Activated T-cell treated with anti-CD3 and anti-CD28 coated beads, Interleukin-2, amount 50 U/mL, for 24 hours (primary cell): ENCODE measurements around the gene WDR70.

Experiments
- DNase-seq: peaks from one replicate; pipeline ENCODE4 v3.0.0-alpha.2; 2020
- H3K27ac Mint-ChIP-seq: 2 replicates; pipeline ENCODE4 v1.8.0; 2020; ENCODE audit warnings: mild to moderate bottlenecking, mixed read lengths
- H3K27me3 Mint-ChIP-seq: 2 replicates; pipeline ENCODE4 v1.8.0; 2020; ENCODE audit warnings: mixed read lengths
- H3K36me3 Mint-ChIP-seq: 2 replicates; pipeline ENCODE4 v1.8.0; 2020; ENCODE audit warnings: low read depth, mixed read lengths
- H3K4me1 Mint-ChIP-seq: 2 replicates; pipeline ENCODE4 v1.8.0; 2020; ENCODE audit warnings: low read depth, mixed read lengths
- H3K4me3 Mint-ChIP-seq: 2 replicates; pipeline ENCODE4 v1.8.0; 2020; ENCODE audit warnings: mild to moderate bottlenecking, moderate library complexity, mixed read lengths
- H3K9me3 Mint-ChIP-seq: 2 replicates; pipeline ENCODE4 v1.8.0; 2020; ENCODE audit warnings: mixed read lengths

Gene WDR70

DNA sequence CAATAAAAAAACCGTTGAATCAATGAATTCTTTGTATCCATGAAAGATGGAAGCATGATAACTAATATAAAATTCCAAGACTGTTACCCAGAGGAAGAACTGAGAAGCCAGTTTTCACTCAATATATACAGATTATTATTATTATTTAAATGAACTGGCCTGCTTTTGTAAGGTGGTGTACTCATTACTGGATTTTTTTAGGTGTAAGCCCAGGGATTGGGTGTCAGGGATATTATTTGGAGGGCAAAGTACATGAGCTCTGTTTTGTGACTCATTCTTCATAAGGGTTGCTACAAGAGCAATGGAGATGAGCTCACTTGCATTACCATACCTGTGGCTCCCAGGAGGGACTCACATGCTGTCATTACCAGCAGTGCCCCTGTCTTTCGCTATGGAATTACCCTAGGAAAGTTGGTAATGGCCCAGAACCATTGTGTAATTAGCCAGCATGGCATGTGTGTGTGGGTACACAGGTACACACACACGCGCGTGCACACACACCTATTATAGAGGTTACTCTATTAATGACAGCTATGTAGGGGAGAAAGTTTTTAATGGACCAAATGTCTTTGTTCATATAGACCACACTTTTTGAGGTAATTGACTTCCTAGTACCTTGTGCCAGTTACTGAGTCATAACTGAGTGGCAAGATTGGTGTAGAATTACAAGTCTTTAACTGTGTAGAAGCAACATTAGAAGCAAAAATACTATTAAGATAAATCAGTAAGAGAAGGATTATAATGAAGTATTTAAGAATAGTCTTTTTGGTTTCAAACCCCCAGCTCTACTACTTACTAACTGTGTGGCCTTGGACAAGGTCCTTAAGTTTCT, 317.3 kb downstream of the WDR70 start:
- Mint-ChIP-seq H3K27ac (no peak overlapping the region), H3K36me3 (peaks cover 52% of the 10 kb centered on the region), H3K4me1 (no peaks in the 10 kb centered on the region), H3K4me3 (no peak overlapping the region), H3K27me3 (no peaks in the 10 kb centered on the region), H3K9me3 (peaks cover 25% of the 10 kb centered on the region)
- no peak for DNase-seq

DNA sequence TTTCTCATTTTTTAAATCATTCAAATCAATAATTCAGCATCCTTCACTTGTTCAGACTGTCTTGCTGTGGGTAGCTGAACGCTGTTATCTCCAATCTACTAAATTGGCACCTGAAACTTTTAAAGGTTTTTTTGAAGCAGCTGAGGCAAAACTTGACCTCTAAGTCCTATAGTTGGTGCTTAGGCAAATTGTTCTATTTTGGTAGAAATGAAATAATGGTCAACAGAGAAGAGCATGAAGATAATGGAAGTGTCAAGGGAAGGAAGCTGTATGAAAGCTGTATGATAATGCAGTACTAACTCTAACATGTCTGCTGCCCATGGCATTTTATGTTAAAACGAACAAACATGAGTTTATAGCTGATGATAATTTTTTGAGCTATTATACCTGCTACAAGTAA, 322.8 kb downstream of the WDR70 start:
- Mint-ChIP-seq H3K4me1 (no peaks in the 10 kb centered on the region), H3K9me3 (no peaks in the 10 kb centered on the region), H3K36me3 (peaks cover 83% of the 10 kb centered on the region), H3K4me3 (no peak overlapping the region), H3K27ac (no peak overlapping the region), H3K27me3 (no peaks in the 10 kb centered on the region)
- DNase-seq: no peak

DNA sequence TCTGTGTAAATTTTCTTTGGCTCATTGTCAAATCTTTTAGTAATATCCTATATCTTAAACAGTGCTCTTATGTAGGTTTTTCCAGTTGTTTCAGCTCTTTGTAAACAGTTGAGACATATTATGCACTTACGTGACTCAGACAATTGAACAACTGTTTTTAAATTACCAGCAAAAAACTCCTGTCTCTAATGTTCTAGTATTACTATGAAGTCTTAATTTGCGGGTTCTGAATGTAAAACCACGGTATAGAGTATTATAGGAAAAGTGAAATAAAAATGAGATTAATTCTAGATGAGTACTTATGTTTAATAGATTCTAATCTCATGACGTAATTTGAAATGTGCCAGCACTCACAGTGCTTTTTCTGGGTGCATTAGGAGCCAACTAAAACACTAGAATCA, 324.7 kb downstream of the WDR70 start:
- Mint-ChIP-seq H3K4me1 (no peaks in the 10 kb centered on the region), H3K36me3 (peaks cover 65% of the 10 kb centered on the region), H3K27ac (no peak overlapping the region), H3K4me3 (no peak overlapping the region), H3K27me3 (no peaks in the 10 kb centered on the region), H3K9me3 (no peaks in the 10 kb centered on the region)
- DNase-seq: no peak

DNA sequence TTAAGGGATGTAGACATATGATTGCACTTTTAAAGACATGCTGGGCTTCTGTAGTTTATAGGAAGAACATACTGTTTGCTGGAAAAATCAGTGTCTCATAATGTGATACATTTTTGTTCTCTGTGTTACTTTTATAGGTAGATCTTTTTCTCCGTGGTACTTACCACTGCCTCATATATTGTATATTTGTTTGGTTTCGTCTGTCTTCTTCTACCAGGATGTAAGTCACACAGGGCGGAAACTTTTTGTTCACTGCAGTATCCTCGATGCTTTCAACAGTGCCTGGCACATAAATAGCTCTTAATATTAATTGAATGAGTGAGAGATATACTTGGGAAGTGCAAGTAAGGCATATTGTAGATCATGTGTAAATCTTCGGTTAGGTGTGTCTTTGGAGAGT, 325.3 kb downstream of the WDR70 start:
- H3K4me3 Mint-ChIP-seq: no peak overlapping the region
- DNase-seq: no peak
- no peaks in the 10 kb centered on the region for H3K27me3 Mint-ChIP-seq
- H3K36me3 Mint-ChIP-seq: peaks cover 59% of the 10 kb centered on the region
- H3K4me1 Mint-ChIP-seq: no peaks in the 10 kb centered on the region
- no peaks in the 10 kb centered on the region for H3K9me3 Mint-ChIP-seq
- no peak overlapping the region for H3K27ac Mint-ChIP-seq

DNA sequence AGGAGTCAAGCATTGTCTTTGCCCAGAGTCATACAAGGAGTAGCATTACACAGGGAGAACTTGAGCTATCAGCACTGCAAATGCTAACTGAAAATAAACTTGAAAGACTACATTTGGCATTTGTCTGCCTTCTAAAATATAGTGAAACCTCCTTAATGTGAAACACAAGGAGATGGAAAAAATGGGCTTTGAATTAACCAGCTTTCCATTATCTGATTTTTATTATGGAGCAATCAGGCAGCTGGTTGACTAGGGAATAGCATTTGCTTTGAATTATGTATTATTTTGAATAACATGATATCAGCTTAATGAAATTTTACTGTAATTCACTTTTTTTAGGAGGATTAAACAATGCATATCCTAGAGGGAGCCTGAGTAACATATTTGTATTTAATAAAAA, 329.9 kb downstream of the WDR70 start:
- Mint-ChIP-seq H3K36me3 (peaks cover 38% of the 10 kb centered on the region), H3K27ac (no peak overlapping the region), H3K4me1 (peaks cover 7% of the 10 kb centered on the region), H3K4me3 (no peak overlapping the region), H3K27me3 (no peaks in the 10 kb centered on the region), H3K9me3 (no peaks in the 10 kb centered on the region)
- DNase-seq: no peak

DNA sequence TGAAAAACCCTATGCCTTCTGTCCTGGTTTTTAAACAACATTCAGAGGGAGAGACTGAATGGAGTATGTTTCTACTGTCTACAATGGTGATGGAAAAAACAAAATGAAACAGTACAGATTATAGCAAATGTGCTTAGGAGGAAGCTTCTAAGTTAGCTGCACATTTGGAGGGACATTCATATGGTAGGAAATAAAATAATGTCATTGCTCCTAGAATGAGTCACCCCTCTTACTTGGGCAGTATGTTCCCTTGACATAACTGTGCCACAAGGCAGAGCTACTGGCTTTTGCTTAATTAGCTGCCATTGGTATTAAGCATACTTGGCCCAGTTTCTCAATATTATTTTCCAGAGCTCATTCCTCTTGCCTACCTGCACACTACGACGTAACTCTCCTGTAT, 331.8 kb downstream of the WDR70 start:
- no peak for DNase-seq
- no peak overlapping the region for H3K4me3 Mint-ChIP-seq
- no peaks in the 10 kb centered on the region for H3K27me3 Mint-ChIP-seq
- peaks cover 7% of the 10 kb centered on the region for H3K4me1 Mint-ChIP-seq
- H3K9me3 Mint-ChIP-seq: no peaks in the 10 kb centered on the region
- no peak overlapping the region for H3K27ac Mint-ChIP-seq
- peaks cover 32% of the 10 kb centered on the region for H3K36me3 Mint-ChIP-seq

DNA sequence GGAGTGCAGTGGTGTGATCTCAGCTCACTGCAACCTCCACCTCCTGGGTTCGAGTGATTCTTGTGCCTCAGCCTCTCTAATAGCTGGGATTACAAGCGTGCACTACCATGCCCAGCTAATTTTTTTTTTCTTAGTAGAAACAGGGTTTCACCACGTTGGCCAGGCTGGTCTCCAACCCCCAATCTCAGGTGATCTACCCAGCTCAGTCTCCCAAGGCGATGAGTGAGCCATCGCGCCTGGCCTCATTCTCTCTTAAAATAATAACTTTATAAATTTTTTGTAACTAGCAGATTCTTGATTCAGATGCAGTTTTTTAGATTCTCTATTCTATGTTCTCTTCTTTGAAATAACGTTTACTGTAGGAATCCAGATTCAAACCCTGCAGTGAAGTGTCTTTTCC, 333.6 kb downstream of the WDR70 start:
- H3K27ac Mint-ChIP-seq: no peak overlapping the region
- no peaks in the 10 kb centered on the region for H3K27me3 Mint-ChIP-seq
- H3K36me3 Mint-ChIP-seq: peaks cover 28% of the 10 kb centered on the region
- no peak for DNase-seq
- H3K4me3 Mint-ChIP-seq: no peak overlapping the region
- no peaks in the 10 kb centered on the region for H3K9me3 Mint-ChIP-seq
- H3K4me1 Mint-ChIP-seq: peaks cover 7% of the 10 kb centered on the region

DNA sequence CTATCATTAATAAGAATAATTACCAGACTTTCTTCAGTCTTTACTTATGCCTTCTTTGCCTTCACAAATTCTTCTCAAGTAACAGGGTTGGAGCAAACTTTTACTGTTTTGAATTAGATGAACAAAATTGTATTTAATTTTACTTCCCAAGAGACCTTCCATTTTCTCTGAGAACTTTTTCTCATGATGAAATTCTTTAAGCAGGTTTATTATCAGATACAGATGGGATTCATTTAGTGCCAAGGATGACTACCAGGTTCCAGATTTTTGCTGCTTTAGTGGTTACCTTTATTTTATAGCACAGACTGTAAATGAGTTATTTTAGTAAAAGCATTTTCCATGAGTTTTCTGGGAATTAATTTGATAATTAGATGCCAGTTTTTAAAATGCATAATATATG, 335.6 kb downstream of the WDR70 start:
- Mint-ChIP-seq H3K27me3 (no peaks in the 10 kb centered on the region), H3K9me3 (no peaks in the 10 kb centered on the region), H3K4me1 (peaks cover 11% of the 10 kb centered on the region), H3K36me3 (peaks cover 32% of the 10 kb centered on the region), H3K27ac (no peak overlapping the region), H3K4me3 (no peak overlapping the region)
- DNase-seq: no peak

DNA sequence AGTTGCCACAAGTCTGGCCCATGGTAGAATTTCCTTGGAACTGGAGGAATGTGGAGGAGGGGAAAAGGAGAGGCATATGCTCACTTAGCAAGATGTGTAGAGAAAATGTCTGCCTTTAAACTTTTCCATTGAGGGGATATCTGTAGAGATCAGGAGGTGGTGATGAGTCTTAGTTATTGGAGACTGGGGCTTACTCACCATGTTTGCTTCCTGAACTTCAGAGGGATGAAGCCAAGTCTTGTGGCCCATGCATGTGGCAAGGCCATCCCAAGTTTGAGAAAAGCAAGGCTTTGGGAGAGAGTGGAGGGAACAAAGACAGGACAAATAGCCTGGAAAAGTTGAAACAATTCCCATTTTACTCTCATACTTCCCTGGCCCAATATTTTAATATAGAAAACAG, 336.2 kb downstream of the WDR70 start:
- Mint-ChIP-seq H3K9me3 (no peaks in the 10 kb centered on the region), H3K4me3 (no peak overlapping the region), H3K36me3 (peaks cover 34% of the 10 kb centered on the region), H3K27me3 (no peaks in the 10 kb centered on the region), H3K4me1 (peaks cover 15% of the 10 kb centered on the region), H3K27ac (no peak overlapping the region)
- DNase-seq: no peak

DNA sequence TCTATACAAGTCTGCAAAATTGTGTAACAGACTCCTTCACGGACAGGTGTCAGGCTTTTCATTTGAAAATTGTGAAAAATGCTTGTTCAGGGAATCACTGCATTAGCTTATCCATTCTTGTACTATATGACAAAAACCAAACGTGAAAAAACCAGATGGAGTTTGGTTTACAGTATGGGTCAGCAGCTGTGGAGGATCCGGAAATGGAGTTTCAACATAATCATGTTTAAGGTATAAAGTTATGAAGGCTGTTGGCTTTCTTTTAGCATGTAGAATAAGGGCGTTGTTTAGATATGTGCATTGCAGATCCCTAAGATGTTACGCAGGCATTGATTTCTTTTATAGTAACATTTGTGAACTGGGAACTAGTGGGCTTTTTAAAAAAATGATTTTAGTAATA, 336.9 kb downstream of the WDR70 start:
- H3K27me3 Mint-ChIP-seq: no peaks in the 10 kb centered on the region
- peaks cover 41% of the 10 kb centered on the region for H3K36me3 Mint-ChIP-seq
- no peak overlapping the region for H3K4me3 Mint-ChIP-seq
- DNase-seq: no peak
- no peaks in the 10 kb centered on the region for H3K9me3 Mint-ChIP-seq
- no peak overlapping the region for H3K27ac Mint-ChIP-seq
- H3K4me1 Mint-ChIP-seq: peaks cover 18% of the 10 kb centered on the region

DNA sequence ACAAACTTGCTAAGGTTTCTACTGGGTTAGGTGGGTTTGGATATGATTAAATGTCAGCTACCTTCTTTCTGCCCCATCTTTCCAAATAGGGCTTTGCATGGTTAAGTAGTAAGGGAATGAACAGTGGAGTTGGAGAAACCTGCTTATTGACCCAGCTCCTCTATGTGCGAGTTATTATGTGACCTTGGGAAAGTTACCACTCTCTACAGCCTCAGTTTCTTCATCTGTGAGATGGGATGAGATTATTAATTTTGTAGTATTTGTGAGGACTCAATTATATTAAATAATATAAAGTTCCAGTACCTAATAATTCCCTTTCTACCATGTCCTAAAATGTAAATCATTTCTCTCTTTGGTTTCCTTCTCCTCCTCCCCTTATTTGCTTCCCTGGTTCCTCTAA, 337.3 kb downstream of the WDR70 start:
- H3K4me3 Mint-ChIP-seq: no peak overlapping the region
- H3K9me3 Mint-ChIP-seq: no peaks in the 10 kb centered on the region
- no peaks in the 10 kb centered on the region for H3K27me3 Mint-ChIP-seq
- no peak for DNase-seq
- peaks cover 42% of the 10 kb centered on the region for H3K36me3 Mint-ChIP-seq
- peaks cover 18% of the 10 kb centered on the region for H3K4me1 Mint-ChIP-seq
- H3K27ac Mint-ChIP-seq: no peak overlapping the region

DNA sequence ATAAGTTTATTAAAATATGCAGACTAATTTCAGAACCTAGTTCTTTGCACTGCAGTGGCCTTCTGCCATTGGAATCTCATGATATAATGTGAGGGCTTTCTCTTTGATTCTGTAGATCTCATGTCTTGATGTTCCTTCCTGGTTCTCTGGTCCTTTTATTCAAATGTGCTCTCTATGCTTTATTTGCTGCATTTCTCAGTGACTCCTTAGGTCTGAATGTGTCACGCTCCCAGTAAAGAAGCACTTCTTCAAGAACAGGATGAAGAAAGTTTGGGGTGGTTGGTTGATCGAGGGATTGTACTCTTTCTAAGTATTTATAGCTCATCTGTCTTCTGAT, 338.1 kb downstream of the WDR70 start:
- Mint-ChIP-seq H3K27ac (no peak overlapping the region), H3K27me3 (no peaks in the 10 kb centered on the region), H3K36me3 (peaks cover 41% of the 10 kb centered on the region), H3K4me3 (no peak overlapping the region), H3K9me3 (no peaks in the 10 kb centered on the region), H3K4me1 (peaks cover 25% of the 10 kb centered on the region)
- no peak for DNase-seq

DNA sequence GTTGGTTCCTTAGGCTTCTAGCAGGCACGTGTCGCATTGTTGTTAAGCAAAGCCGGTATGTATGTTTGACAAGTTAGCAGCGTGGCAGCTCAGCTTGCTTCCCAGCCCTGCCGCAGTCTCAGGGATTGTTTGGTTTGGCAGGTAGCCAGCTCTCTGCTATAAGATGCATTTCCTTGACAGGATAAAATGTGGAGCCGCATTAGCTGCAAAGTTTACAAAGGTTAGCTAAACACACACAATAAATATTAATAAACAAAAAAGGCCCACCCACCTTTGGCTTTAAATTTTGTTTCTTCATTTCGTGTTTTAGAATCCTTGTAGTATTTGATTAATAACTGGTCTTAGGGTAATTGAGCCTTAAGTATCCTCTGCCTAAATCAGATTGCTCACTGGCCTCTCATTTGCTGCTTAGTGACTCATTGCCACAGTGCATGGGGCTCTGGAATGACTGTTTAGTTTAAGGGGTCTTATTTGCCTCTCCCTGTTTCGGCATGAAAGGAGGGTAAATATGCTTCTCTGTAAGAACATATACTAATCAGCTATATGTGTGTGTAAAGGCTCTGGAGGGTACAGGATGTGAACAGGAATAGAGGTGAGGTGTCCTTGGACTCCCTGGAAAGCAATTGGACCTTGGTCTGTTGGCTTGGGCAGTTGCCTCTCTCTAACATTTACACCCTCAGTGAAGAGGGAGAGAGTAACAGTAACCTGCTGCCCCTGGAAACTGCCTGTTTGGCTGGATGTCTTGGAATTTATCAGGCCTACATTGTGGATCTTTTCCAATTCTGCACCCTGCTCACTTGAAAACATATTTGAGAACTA, 338.7 kb downstream of the WDR70 start:
- peaks cover 42% of the 10 kb centered on the region for H3K36me3 Mint-ChIP-seq
- H3K4me3 Mint-ChIP-seq: no peak overlapping the region
- DNase-seq: no peak
- no peak overlapping the region for H3K27ac Mint-ChIP-seq
- peaks cover 31% of the 10 kb centered on the region for H3K4me1 Mint-ChIP-seq
- H3K9me3 Mint-ChIP-seq: peaks cover 2% of the 10 kb centered on the region
- H3K27me3 Mint-ChIP-seq: no peaks in the 10 kb centered on the region

DNA sequence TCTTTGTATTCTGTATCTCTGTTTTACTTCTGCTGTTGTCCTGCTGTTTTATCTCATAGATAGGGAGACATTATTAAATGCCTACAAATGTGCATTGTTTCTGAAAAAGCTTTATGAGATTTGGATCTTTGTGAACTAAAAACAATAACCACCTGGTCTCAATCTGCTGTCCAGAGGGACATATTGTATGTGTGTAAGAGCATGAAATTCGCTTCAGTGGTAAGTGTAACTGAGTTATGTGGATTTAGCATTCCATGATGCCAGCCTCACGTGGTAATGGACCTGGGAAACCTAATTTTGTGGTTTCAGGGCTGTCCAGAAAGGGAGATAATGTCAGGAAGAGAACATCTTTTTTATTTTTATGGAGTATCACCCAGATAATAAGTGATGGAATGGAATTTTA, 341.4 kb downstream of the WDR70 start:
- Mint-ChIP-seq H3K27me3 (no peaks in the 10 kb centered on the region), H3K9me3 (peaks cover 2% of the 10 kb centered on the region), H3K4me1 (peaks cover 41% of the 10 kb centered on the region), H3K36me3 (peaks cover 48% of the 10 kb centered on the region), H3K4me3 (no peak overlapping the region), H3K27ac (no peak overlapping the region)
- DNase-seq: no peak

DNA sequence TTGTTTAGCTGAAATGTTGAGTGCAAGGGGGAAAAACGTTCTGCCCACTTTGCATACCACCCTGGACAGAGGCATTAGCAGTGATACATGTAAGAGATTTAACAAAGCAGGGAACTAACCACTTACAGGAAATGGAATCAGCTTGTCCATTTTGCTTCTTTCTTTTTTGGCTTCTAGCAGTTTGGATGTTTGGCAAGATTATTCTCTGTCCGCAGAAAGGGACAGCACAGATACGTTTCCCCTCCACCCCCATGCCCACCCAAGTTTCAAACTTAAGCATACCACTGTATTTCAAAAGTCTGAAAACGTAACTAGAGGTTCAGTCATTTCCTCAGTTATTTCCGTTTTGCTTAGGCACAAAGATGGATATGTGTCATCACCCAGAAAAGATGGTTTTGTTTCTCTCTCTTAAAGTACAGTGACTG, 342.3 kb downstream of the WDR70 start:
- Mint-ChIP-seq H3K27ac (peak overlapping the region; percentile 88), H3K27me3 (no peaks in the 10 kb centered on the region), H3K9me3 (peaks cover 2% of the 10 kb centered on the region), H3K36me3 (peaks cover 54% of the 10 kb centered on the region), H3K4me1 (peaks cover 41% of the 10 kb centered on the region), H3K4me3 (peak overlapping the region; percentile 19)
- no peak for DNase-seq
